Lower leg skin (tissue), 3 donors: ENCODE data around the gene RNF144A.

Source experiments
- POLR2A ChIP-seq, 2 donors: fragments of 450-650 bp; IDR thresholded peaks; one replicate each; pipeline ENCODE4 v1.6.1; 2016 to 2017; ENCODE audit warnings: antibody characterized with exemption in 2 of 2, mild to moderate bottlenecking in 1 of 2, moderate library complexity in 1 of 2
- TF ChIP-seq, protein P1 (sequence below), 3 donors: fragments of 450-650 bp; IDR thresholded peaks; one replicate each; pipeline ENCODE4 v1.5.1; 2016; ENCODE audit warnings: antibody characterized with exemption in 3 of 3, mild to moderate bottlenecking in 3 of 3, moderate library complexity in 2 of 3

DNA sequence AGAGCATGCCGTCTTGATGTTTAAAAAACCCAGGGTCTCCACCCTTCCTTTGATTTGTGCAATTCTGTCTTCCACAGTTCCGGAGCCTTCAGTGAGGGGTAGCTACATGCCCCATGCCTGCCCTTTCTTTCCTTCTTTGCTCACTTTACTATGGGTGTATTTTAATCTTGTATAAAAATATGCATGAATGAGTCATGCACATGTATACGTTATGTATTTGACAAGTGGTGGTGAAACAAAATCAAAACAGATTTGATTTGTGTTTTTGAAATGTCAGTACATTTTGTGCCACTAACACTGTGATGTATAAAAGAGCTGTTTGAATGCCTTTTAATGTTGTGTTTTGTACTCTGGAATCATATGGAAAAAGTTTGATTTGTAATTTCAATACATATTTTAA is 126.5 kb downstream of the RNF144A start:
- TF ChIP-seq POLR2A (IDR thresholded peaks at IDR 0.05), result no peak
- TF ChIP-seq, protein P1, sequence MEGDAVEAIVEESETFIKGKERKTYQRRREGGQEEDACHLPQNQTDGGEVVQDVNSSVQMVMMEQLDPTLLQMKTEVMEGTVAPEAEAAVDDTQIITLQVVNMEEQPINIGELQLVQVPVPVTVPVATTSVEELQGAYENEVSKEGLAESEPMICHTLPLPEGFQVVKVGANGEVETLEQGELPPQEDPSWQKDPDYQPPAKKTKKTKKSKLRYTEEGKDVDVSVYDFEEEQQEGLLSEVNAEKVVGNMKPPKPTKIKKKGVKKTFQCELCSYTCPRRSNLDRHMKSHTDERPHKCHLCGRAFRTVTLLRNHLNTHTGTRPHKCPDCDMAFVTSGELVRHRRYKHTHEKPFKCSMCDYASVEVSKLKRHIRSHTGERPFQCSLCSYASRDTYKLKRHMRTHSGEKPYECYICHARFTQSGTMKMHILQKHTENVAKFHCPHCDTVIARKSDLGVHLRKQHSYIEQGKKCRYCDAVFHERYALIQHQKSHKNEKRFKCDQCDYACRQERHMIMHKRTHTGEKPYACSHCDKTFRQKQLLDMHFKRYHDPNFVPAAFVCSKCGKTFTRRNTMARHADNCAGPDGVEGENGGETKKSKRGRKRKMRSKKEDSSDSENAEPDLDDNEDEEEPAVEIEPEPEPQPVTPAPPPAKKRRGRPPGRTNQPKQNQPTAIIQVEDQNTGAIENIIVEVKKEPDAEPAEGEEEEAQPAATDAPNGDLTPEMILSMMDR (IDR thresholded peaks at IDR 0.05), result no peak
